ENCODE results near the gene DMAC2. TPM values are rescaled to one million over a fixed set of nuclear protein-coding genes. Genes with fewer than 3 reads are reported as not detected.
"Not testable (repeated sequence)": the region's sequence is repeated elsewhere in the genome, so short reads cannot be mapped to it uniquely, and the experiment has no call there.

DMAC2 gene
- total RNA-seq, 1 donor from 2014 or later, result 58.4 TPM

GRCh38 chr19:41422456-41422855, 17.3 kb downstream of the DMAC2 start:
- DNase-seq (ENCODE audit: low read depth), result no peak

GRCh38 chr19:41421973-41422372, 17.7 kb downstream of the DMAC2 start:
- no peak for DNase-seq (ENCODE audit: low read depth)

GRCh38 chr19:41421314-41421713, 18.4 kb downstream of the DMAC2 start:
- DNase-seq (ENCODE audit: low read depth), result no peak

GRCh38 chr19:41420101-41420880, 19.4 kb downstream of the DMAC2 start:
- DNase-seq (ENCODE audit: low read depth), result no peak

GRCh38 chr19:41416194-41416674, 23.5 kb downstream of the DMAC2 start:
- no peak for DNase-seq (ENCODE audit: low read depth)

GRCh38 chr19:41415154-41415571, 24.5 kb downstream of the DMAC2 start:
- no peak for DNase-seq (ENCODE audit: low read depth)

GRCh38 chr19:41414461-41414860, 25.3 kb downstream of the DMAC2 start:
- DNase-seq (ENCODE audit: low read depth), result no peak

GRCh38 chr19:41413947-41414346, 25.8 kb downstream of the DMAC2 start:
- DNase-seq (ENCODE audit: low read depth), result no peak

GRCh38 chr19:41412953-41413352, 26.8 kb downstream of the DMAC2 start:
- DNase-seq (ENCODE audit: low read depth), result no peak

GRCh38 chr19:41411968-41412265, 27.8 kb downstream of the DMAC2 start:
- DNase-seq (ENCODE audit: low read depth), result no peak

GRCh38 chr19:41411100-41411967, 28.4 kb downstream of the DMAC2 start:
- DNase-seq (ENCODE audit: low read depth), result peak; percentile 21

- no peak for DNase-seq (ENCODE audit: low read depth)
Observed at GRCh38 chr19:41410336-41411054, 29.2 kb downstream of the DMAC2 start.

GRCh38 chr19:41409288-41409687, 30.4 kb downstream of the DMAC2 start:
- peak; percentile 82 for DNase-seq (ENCODE audit: low read depth)

- DNase-seq (ENCODE audit: low read depth), result not testable (repeated sequence)
Observed at GRCh38 chr19:41408846-41409245, 30.9 kb downstream of the DMAC2 start.

GRCh38 chr19:41408256-41408655, 31.5 kb downstream of the DMAC2 start:
- no peak for DNase-seq (ENCODE audit: low read depth)

- no peak for DNase-seq (ENCODE audit: low read depth)
Observed at GRCh38 chr19:41407271-41407670, 32.4 kb downstream of the DMAC2 start.

- no peak for DNase-seq (ENCODE audit: low read depth)
Observed at GRCh38 chr19:41405776-41406175, 33.9 kb downstream of the DMAC2 start.

- no peak for DNase-seq (ENCODE audit: low read depth)
Observed at GRCh38 chr19:41403181-41403970, 36.3 kb downstream of the DMAC2 start.

GRCh38 chr19:41402010-41402409, 37.7 kb downstream of the DMAC2 start:
- no peak for DNase-seq (ENCODE audit: low read depth)

- DNase-seq (ENCODE audit: low read depth), result no peak
Observed at GRCh38 chr19:41401483-41401882, 38.2 kb downstream of the DMAC2 start.

GRCh38 chr19:41399525-41399924, 40.2 kb downstream of the DMAC2 start:
- no peak for DNase-seq (ENCODE audit: low read depth)
